ENCODE measurements around the gene HIGD1C.

- TF ChIP-seq POLR2A (IDR thresholded peaks at IDR 0.05) (no peak), CTCF (IDR thresholded peaks at IDR 0.05) (no peak), POLR2AphosphoS5 (IDR thresholded peaks at IDR 0.05) (no peak)
These were observed 703 bp downstream of the HIGD1C start for GRCh38 chr12:50953047-50953446.
